Fibroblast of skin of back (primary cell): ENCODE data around the gene WDR62.
A peak's percentile ranks its signal among the peaks of the same experiment; 100 is the strongest.
"Not testable (repeated sequence)": the region's sequence is repeated elsewhere in the genome, so short reads cannot be mapped to it uniquely, and the experiment has no call there.

ENCODE experiments used
- DNase-seq: peaks from one replicate; pipeline ENCODE4 v3.0.0-alpha.2; 2013

The WDR62 gene

DNA sequence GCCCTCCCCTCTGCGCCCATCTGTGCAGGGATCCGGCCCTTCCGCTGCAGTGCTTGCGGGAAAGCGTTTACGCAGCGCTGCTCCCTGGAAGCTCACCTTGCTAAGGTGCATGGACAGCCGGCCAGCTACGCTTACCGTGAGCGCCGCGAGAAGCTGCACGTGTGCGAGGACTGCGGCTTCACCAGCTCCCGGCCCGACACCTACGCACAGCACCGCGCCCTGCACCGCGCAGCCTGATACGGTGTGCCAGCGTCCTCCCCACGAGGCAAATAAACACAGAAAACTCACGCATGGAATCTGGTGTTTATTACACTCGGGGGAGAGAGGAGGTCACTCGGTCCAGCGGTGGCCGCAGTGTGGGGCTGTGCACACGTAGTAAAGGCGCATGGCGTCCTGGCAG lies 58.7 kb downstream of the WDR62 start:
- no peak for DNase-seq

DNA sequence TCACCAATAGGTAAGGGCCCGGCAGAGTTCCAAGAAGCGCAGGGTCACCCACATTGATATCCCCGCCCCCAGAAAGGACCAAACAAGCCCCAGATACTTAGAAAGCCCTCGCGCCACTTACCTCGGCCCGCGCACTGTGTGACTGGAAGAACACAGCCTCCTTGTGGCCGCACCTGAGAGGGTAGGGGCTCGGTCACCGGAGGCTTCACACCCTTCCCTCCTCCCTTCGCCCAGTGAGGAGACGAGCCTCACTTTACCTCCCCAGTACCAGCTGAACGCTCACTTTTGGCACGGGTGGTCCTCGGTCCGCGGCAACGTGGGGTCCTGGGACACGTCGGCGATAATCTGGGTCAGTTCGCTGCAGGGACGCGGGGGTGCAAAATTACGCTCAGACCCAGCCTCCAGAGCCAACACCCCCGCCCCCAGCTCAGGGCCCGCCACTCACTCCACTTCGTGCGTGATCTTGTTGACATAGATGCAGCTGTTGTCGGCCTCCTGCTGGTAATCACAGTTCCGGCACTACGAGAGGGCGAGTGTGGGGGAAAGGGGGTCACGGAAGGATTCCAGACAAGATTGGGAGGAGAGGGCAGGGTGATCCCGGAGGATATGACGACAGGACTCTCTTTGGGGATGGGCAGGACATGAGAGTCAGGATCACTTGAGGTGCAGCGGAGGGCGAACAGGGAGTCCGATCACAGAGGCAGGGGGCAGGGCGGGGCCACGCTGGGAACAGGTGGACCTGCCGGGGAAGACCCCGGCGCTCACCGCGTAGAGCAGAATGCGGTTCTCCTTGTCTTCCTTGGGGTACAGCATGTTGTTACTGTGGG lies 59.4 kb downstream of the WDR62 start:
- peak; percentile 41 for DNase-seq

DNA sequence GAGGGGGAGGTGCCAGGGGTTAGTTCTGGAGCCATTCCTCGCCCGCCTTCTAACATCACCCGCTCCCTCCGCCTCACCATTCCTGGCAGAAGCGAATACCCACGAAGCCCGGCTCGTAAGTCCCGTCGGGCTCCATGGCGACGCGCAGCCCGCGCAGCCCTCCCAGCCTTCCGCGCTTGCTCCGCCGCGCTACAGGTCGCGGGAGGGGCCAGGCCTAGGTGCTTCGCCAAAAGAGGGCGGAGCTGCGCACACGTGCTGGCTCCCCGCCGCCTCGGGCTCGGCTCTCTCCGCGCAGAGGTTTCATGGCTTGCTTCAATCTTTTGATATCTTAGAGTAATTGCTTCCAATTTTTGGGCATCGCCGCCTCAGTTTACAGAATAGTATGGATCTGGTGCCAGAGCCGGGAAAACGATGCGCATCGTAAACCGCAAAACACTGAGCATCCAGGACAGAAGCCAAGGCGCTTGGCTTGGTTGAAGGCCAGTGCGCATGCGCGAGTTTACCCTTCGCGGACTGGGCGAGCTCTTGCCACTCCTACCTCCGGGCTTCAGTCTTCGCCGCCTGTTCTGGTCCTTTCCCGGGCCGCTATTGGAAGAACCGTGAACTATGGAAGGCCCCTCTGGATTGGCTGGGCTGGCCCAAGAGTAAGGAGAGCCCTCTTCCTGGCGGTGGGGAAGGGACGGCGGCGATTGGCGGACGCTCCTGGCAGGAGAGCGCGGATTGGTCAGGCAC lies 60.2 kb downstream of the WDR62 start, which contains the start of gene POLR2I:
Gene POLR2I, minus strand, starts transcription at position 155 of the 732 bp plus-strand sequence. Its CDS starts 19 bp downstream, at position 136.
- DNase-seq = peak; percentile 100

DNA sequence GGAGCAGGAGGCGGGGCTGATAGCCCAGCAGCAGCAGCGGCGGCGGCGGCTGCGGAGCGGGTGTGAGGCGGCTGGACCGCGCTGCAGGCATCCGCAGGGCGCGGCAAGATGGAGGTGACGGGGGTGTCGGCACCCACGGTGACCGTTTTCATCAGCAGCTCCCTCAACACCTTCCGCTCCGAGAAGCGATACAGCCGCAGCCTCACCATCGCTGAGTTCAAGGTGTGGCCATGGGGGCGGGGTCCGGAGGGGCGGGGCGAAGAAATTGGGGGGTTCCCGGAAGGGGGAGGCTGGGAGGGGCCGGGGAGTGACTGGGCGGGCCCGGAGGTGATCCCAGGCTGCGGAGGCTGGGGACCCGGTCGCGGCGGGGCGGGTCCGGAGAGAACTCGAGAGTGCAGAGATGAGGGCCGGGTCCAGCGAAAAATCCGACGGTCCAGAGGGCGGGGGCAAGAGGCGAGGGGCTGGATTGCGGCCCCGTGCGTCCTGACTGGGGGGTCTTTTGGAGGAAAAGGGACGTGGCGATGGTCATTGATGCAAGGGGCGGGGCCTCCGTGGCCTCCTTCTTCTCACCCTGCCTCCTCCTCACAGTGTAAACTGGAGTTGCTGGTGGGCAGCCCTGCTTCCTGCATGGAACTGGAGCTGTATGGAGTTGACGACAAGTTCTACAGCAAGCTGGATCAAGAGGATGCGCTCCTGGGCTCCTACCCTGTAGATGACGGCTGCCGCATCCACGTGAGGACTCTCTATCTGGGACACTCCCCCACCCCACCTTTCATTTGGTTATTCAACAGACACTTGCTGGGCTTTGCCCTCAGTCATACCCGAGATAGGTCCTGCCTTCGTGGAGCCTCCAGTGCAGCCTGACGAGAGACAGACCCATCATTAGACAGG lies 61.0 kb downstream of the WDR62 start, which contains the start of gene TBCB:
Gene TBCB, plus strand, starts transcription at position 16 of the 891 bp plus-strand sequence. Its CDS starts 93 bp downstream, at position 109.
- peak; percentile 56 for DNase-seq

DNA sequence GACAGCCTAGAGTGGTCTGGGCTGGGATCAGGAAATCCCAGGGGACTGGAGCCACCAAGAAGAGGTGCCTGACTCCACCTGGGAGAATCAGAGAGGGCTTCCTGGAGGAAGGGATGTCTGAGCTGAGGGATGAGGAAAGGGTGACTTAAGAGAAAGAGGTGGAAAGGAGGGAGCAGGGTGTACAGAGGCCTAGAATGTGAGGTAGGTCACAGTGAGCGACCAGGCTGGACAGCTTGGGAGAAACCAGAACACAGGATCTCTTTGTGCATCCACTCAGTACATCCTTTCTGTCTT lies 61.6 kb downstream of the WDR62 start:
- no peak for DNase-seq

DNA sequence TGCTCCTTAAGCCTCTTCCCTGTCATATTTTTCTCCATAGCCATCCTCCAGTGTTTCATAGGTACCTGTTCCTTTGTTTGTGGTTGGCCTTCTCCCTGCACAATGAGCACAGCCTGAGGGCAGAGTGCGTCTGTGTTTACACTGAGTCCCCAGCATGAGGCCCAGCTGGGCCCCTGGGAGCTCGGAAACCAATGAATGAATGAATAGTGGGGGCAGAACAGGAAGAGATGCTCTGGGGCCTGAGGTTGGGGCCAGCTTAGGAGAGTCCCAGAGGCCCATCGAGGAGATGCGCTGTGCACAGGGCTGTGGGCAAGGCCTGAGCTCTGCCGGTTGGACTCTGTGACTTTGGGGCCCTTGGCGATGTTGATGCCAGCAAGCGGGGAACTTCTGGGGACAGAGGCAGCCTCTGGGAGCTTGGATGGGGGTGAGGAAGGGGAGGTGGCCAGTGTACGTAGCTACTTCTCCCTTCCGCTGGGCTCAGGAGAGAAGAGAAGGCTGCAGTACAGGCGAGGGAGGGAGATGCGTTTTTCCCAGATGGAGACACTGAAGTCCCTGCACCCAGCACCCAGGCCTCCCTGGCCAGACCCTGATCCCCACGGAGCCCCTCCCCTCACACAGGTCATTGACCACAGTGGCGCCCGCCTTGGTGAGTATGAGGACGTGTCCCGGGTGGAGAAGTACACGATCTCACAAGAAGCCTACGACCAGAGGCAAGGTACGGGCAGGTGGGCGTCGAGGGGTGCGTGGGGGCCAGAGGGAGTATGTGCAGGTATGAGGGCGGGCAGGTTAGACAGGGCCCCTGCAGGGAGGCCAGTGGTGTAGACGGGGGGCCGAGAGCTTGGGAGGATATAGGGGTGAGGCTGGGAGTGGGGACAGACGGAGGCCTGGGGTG lies 65.6 kb downstream of the WDR62 start:
- DNase-seq = no peak

DNA sequence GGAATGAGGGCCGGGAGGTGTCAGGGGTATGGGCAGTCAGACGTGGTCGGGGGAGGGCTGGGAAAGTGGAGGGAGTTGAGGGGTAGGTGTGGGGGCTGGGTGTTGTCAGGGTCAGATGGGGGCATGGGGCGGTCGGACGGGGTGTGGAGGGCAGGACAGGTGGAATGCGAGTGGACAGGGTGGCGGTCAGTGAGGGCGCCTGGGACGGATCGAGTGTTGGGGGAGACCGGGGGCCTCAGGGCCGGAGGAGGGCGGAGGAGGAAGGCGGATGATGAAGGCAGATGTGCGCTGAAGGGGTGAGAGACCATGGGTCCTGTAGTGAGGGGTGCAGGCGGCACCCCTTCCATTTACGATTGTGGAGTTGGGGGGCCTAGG lies 66.3 kb downstream of the WDR62 start:
- DNase-seq = no peak

DNA sequence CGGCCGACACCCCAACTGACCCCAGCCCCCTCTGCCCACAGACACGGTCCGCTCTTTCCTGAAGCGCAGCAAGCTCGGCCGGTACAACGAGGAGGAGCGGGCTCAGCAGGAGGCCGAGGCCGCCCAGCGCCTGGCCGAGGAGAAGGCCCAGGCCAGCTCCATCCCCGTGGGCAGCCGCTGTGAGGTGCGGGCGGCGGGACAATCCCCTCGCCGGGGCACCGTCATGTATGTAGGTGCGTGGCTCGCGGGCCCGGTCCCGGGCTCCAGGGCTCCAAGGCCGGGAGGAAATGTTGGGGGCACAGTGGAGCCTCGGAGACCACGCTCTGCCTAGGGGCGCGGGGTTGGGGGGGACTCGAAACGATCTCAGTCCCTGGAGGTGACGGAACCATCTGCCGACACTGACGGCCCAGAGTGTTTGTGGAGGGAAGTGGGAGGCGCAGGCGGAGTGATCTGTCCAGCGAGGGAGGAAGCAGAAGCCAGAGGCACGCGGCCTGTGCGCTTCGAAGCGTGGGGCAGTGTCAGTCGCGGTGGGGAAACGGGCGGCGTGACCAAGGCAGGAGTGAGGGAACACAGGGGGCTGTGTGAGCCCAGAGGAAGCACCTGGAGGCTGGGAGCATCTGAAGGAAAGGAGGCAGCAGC lies 66.9 kb downstream of the WDR62 start:
- DNase-seq = no peak

DNA sequence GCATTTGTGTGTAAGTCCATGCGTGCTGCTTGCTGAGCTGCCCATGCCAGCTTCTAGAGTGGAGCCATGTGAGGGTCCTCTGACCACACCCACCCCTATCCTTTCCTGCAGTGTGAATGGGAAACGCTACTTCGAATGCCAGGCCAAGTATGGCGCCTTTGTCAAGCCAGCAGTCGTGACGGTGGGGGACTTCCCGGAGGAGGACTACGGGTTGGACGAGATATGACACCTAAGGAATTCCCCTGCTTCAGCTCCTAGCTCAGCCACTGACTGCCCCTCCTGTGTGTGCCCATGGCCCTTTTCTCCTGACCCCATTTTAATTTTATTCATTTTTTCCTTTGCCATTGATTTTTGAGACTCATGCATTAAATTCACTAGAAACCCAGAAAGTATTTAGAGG lies 70.9 kb downstream of the WDR62 start:
- DNase-seq = no peak

DNA sequence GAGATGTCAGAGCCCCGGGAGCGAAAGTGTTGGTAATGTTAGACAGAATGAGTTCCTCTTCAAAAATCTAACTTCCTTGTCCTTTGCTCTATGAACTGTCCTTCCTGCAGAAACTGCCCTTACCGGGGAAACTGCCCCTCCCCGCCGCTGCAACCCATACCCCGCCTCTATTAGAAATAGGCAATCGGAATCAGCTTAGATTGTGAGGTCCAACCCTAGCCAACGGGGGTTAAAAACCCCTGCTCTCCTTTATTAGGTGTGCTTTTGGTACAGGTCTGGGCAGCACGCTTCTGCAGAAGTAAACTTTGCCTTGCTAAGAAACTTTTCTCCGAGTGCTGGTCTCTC lies 73.7 kb downstream of the WDR62 start:
- DNase-seq = no peak

DNA sequence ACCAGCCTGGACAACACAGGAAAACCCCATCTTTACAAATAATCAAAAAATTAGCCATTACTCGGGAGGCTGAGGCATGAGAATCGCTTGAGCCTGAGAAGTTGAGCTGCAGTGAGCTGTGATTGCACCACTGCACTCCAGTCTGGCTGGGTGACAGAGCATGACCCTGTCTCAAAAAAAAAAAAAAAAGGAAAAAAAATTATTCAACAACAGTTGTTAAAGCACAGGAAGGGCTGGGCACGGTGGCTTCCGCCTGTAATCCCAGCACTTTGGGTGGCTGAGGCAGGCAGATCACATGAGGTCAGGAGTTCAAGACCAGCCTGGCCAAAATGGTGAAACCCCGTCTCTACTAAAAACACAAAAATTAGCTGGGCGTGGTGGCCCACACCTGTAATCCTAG lies 76.5 kb downstream of the WDR62 start:
- DNase-seq = not testable (repeated sequence)

DNA sequence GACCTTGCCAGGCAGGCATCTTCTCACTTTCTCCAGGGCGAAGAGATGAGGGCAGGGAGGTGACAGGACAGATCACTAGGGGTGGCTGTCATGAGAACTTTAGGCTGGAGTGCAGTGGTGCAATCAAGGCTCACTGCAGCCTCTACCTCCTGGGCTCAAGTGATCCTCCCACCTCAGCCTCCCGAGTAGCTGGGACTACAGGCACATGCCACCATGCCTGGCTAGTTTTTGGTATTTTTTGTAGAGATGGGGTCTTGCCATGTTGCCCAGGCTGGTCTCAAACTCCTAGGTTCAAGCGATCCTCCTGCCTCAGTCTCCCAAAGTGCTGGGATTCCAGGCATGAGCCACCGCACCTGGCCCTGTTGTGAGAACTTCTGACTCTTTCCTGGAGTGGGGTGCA lies 80.2 kb downstream of the WDR62 start:
- DNase-seq = not testable (repeated sequence)

DNA sequence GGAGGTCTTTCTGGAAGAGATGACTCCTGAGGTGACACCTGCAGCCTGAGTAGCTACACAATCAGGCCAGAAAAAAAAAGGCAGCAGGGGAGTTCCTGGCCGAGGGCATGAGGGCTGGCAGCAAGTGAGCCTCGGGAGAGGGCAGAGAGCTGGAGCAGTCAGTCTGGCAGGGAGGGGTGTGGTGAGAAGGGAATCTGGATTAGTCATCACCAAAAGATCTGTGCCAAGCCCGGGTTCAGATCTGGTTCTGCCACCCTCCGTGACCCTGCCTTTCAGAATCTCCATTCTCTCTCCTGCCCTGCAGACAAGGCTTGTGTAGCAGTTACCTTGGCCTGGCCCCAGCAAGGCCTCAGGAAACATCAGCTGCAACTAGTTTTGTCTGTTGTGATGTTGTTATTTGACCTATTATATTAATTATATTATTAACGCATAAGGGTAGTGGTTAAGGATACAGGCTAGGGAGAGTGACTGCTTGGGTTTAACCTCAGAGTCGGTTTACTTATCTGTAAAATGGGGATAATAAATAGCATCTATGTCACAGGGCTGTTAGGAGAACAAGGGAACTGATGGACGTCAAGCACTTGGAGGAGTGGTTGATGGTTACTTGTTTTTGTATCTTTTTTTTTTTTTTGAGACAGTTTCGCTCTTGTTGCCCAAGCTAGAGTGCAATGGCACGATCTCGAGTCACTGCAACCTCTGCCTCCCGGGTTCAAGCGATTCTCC lies 82.4 kb downstream of the WDR62 start:
- peak; percentile 74 for DNase-seq

DNA sequence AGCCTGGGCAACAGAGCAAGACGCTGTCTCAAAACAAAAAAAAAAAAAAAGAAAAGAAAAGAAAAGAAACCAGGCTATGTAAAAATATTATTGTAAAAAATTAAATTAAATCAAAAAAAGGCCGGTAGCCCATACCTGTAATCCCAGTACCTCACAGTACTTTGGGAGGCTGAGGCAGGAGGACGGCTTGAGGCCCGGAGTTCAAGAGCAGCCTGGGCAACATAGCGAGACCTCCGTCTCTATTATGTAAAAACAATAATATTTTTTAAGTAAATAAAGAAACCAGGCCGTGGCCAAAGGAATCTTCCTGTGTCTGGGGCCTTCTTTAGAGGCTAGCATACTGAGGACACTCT lies 84.4 kb downstream of the WDR62 start:
- no peak for DNase-seq

DNA sequence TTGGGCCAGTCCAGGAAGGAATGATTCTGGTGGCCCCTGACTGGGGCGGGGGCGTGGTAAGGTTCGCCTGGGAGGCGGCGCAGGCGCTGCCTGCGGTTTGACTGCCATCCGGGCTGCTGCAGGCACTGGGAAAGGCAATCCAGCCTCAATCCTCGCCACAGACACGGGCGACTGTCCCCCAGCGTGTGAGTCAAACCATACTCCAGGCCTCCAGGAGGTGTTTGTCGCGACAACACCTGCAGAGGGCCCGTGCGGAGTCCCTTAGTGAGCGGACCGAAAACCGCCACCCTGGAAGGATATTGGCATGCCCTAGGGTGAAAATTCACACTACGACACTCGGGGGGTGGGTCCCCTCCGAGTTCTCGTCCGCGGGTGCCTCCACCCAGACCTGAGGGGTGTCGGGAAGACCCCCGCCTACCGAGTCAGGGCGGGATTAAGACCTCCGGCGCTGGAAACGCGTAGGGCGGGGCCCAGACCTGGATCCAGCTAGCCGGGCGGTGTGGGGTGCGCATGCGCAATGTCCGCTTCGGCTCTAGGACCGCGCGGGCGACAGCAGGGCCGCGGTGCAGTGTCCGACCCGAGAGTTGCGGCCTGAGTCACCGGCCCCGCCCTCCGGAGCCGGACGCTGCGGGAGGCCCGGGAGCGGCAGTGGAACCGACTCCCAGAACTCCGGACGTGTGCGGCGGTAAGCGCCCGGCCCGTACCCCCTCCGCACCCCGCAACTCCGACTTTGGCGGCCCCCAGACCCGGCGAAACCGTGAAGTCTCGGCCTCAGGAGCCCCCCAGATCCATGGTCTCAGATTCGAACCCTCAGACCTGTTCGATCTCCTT lies 85.0 kb downstream of the WDR62 start, which contains the start of gene CAPNS1:
Gene CAPNS1, plus strand, starts transcription at position 594 of the 831 bp plus-strand sequence. CDS start 946 bp downstream, outside the sequence.
- peak; percentile 95 for DNase-seq

DNA sequence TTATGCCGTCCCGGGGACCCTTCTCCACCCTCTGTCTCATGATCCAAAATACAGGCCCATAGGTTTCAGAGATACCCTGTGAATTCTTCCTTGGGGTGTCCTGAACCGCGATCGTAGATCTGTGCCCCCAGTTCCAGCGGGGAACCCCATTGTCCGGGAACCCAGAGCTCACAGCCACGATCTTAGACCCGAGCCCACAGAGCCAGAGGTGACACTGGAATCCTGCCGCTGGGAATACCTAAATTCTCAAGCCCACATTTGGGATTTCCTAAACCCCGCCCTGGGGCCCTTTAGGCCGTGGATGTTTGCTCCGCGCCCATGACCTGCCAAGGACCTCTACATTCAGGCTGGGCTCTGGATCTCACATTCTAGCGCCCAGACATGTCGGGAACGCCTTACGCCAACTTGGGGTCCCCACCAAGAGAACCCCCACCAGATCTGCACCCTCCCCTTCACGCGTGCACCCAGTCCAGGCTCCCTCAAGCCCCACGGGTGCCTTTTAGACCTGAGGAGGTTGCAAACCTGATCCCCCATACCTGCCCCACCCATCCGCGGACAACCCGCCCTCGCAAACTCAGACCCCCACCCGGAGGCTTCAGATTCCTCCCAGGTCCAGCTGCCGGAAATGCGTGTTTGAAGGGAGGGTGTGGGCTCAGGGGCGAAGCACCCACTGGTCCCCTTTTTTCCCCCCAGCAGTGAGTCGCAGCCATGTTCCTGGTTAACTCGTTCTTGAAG lies 85.8 kb downstream of the WDR62 start:
- DNase-seq = peak; percentile 72

DNA sequence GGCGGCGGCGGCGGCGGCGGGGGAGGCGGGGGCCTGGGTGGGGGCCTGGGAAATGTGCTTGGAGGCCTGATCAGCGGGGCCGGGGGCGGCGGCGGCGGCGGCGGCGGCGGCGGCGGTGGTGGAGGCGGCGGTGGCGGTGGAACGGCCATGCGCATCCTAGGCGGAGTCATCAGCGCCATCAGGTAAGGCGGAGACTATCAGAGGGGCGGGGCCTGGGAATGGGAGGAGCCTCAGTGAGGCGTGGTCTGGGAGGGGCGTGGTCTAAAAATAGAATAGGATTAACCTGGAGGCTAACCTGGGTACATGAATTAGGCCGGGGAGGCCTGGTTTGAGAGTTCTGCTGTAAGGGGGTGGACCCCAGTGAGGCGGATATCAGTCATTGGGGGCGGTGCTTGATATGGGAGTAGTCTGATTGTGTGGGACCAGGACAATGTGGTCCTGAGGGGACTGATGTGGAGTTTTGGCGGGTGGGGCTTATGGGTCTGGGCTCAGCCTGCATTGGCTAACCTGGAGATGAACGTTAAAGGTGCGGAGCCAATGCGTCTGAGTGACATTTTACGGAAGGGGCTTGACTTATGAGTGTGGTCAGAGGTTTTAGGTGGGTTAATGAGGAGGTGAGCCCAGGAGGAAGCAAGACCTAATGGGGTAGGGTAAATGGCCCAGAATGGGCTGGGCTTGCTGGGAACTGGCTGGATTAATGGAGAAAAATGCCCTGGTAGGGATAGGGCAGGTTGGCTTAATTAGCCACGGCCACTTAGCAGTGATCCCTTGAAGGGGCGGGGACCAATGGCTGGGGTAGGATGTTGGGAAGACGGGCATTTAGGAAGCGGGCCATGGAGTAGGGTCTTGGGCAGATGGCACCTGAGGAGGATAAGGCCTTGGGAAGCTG lies 86.6 kb downstream of the WDR62 start:
- peak; percentile 81 for DNase-seq

DNA sequence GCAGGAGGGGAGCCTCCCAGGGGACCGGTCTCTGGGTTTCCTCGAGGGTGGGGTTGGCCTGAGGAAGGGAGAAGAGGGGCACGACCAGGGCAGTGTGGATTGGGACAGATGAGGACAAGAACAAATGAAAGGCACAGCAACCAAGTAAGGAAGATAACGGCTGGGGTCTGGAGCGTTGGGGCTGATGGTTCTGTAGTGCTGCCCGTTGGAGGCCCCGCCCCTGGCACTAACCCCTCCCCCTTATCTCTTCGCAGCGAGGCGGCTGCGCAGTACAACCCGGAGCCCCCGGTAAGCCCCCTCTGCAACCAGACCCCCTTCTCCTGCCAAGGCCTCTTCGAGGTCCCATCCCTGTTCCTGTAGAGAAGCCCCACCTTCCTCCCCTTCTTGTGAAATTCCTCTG lies 87.3 kb downstream of the WDR62 start:
- DNase-seq = no peak
